HuH-7 (cell line): ENCODE measurements around the gene ACTR5.

Experiments
- DNase-seq: peaks from one replicate; pipeline ENCODE4 v3.0.0; 2011; ENCODE audit warnings: low spot score

ACTR5 gene

DNA sequence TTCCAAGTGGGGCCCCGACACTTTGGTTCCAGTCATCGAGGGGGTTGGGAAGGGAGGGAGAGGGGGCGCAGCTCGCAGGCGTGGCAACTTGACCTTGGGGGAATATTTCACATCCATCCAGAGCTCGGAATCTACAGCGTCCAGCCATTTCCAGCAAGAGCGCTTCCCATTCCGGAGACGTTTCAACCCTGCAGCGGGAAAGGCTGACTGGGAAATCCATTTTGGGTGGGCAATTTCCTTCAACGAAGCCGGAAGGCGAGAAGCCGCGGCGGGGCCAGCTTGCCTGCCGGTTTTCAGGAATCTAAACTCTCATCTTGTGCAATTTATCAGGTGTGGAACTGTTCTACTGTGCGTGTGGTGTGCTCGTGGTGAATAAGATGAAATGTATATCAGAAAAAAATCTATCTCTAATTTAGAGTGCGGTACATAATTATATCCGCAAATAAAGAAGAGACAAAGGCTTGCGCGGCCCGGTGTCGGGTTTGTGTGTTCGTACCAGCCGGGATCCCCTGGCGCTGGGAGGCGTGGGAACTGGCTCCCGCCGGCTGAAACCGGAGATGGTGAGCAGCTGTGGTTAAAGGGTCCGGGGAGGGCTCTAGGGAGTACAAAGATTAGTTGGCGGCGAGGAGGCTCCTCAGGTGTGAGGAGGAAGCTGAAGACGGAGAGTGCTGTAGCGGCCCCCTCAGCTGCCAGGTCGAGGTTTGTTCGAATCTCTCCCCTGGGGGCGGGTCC lies 19.2 kb upstream of the ACTR5 start:
- no peak for DNase-seq

DNA sequence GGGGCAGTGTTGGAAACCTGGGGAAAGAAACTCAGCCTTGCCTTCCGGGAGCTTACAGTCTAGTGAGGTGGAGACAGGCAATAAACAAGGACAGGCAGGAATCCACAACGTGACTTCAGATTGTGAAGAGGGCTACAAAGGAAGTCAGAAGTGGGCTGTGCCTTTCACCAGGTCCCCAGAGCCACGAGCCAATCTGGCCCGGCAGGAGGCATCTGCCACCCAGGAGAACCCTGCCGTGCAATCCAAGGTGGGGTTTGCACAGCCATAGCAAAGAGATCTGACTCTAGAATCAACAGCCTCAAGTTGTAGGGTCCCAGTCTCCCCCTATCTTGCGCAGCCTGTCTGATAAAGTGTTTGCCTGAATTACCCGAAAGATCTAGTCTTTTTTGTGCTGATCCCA lies 18.5 kb upstream of the ACTR5 start:
- DNase-seq: no peak

DNA sequence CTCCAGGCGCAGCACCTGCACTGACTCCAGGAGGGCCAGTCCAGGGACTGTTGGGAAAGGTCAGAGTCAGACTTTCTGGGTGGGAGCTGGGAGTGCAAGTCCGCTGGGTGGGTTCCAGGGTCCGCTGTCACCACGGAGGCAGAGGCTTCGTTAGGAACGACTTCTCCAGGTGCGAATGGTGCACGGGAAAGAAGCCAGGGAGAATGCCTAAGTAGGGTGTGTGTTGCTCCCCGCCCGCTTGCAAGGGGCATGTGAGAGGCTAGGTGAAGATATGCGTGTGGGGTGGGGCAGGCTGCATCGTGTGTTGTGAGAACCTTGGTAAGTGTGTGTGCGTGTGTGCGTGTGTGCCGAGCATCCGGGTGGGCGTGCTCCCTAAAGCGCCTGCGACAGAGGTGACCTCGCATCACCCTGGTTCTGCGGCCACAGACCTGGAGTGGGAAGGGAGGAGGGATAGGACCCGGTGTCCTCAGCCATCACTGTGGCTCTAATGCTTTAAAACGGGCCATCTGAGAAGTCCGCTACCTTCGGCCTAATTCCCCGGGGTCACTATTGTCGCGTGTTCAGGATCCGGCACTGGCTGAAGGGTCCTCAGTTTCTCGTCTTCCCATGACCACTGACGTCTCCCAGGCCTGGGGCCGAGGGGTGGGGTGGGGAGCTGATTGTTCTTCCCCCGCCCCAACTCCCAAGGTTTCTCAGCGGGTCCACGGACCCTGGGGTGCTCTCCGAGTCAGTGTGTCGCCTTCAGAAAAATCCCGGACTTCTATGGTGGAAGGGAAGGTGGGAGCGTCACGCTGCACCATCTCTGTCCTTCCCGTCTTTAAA lies 17.9 kb upstream of the ACTR5 start:
- no peak for DNase-seq

DNA sequence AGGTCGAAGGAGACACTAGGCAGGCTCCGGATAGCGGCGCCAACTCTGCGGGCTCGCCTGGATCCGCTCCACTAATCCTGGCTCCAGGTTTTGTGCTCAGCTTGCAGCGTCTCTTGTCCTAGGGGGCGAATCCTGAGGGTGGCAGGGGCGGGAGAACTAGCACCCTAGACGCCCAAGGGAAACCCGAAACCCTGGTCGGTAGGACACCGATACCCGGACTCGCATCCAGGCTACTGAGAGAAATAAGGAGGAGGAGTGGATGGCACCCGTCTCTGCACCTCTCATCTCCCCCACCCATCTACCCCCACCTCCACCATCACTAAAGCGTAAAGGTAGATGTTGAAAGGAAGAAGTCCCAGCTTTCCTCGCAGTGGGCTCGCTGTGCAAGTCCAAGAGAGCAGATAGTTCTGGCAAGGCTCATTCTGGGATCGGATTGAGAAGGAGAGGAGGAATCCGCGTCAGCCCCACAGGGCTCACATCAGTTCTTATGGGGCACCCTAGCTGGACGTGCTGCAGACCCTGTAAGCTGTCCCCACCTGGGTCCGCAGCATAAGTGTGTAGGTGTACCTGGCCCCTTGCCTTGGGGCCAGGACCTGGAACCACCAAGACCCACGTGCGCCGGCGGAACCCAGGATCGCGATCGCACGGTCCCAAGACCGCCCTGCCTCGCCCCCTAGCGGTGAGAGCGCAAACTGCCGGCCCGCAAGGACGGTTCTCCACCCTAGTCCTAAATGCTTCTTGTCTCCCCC lies 17.1 kb upstream of the ACTR5 start:
- peak; percentile 95 for DNase-seq

DNA sequence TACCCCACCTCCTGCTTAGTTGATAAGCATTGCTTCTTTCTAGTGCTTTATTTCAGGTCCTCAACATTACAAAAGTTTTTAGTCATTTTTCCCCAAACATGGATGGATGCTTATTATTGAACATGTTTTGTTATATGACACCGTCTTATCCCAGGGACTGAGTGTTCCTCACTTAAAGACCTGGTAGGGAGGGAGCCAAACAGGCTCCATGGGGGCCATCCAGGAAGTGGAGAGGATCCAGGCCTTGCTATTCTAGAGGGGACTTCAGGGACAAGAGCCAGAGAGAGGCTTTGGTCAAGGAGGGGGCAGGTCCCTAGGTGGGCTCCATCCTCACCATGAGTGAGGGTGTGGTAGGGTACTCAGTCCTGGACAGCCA lies 16.5 kb upstream of the ACTR5 start:
- no peak for DNase-seq

DNA sequence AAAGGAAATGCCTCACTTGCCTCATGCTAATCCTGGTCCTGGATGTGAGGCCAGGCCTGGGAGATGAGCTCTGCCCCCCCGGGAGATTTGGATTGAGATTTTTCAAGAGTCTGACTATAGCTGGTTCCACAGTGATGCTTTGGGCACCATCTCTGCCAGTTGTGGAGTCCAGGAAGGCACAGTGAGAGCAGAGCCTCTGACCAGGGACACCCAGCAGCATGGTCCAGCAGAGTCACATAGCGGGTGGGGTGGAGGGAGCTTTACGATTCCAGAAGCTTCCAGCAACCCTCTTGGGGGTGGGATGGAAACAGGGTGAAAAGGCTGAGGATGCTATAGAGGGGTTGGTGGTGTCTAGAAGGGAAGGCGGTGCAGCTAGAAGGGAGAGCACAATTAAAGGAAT lies 15.3 kb upstream of the ACTR5 start:
- DNase-seq: no peak

DNA sequence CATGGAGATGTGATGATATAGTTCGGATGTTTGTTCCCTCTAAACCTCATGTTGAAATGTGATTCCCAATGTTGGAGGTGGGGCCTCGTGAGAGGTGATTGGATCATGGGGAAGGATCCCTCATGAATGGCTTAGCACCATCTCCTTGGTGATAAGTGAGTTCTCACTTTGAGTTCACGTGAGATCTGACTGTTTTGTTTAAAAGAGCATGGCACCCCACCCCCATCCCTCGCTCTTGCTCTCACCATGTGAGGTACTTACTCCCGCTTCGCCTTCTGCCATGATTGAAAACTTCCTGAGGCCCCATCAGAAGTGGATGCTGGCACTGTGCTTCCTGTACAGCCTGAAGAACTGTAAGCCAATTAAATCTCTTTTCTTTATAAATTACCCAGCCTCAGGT lies 13.1 kb upstream of the ACTR5 start:
- DNase-seq: no peak

DNA sequence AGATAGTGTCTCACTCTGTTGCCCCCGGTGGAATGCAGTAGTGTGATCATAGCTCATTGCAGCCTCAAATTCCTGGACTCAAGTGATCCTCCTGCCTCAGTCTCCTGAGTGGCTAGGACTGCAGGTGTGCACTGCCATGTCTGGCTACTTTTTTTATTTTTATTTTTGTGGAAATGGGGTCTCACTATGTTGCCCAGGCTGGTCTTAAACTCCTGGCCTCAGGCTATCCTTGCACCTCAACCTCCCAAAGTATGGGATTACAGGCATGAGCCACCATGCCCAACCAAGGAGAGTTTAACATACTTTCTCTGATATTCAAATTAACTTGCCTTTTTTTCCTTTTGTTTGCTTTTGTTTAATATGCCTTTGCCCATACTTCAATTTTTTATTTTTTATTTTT lies 10.4 kb upstream of the ACTR5 start:
- no peak for DNase-seq

DNA sequence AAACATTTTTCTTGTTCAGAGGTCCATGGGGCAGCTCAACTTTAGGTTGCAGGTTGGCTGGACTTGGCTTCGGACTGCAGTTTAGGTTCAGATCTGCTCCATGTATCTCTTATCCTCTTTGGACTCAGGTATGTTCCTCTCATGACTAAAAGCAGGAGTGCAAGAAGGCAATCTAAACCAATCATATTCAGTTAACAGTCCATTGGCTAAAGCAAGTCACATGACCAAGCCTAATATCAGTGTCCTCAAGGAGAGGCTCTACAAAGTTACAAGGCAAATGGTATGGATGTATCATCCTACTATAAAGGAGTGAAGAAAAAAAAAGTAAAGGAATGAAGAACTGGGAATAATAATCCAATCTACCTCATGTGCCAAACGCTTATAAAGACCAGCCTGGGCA lies 2.5 kb upstream of the ACTR5 start:
- DNase-seq: no peak

DNA sequence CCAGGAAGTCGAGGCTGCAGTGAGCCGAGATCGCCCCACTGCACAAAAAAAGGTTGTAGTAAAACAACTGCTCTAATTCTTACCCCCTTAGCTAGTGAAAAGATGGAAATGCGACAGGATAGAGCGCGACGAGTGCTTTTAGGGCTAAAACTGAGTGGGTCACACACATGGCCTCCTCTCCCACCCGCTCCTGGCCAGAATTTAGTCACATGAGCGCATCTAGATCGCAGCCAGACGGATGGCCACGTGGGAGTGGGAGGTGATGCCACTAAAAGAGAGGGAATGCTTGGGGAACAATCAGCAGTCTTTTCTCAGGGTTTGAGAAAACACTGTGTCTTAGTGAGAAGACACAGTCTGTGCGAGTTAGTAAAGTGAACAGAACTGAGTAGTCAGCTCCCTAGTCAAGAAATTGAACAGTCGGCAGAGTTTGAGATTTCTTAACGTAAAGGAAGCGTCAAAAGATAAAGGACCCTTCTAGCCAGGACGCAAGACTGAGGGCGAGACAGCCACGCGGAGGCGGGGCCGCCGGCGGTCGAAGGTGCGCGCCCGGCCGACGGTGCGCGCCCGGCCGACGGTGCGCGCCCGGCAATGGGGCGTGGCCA lies 664 bp upstream of the ACTR5 start:
- no peak for DNase-seq

DNA sequence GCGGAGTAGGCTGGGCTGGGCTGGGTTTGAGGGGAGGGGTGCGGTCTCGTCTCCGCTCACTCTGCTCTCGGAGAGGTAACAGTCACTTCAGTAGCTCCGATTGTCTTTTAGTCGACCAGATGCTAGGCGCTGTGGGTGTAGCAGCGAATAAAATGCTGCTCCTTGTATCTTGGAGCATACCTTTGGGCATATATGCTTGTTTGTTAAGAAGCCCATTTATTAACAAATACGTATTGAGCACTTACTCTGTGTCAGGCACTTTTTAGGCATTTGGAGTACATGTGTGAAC lies 545 bp downstream of the ACTR5 start:
- DNase-seq: no peak

DNA sequence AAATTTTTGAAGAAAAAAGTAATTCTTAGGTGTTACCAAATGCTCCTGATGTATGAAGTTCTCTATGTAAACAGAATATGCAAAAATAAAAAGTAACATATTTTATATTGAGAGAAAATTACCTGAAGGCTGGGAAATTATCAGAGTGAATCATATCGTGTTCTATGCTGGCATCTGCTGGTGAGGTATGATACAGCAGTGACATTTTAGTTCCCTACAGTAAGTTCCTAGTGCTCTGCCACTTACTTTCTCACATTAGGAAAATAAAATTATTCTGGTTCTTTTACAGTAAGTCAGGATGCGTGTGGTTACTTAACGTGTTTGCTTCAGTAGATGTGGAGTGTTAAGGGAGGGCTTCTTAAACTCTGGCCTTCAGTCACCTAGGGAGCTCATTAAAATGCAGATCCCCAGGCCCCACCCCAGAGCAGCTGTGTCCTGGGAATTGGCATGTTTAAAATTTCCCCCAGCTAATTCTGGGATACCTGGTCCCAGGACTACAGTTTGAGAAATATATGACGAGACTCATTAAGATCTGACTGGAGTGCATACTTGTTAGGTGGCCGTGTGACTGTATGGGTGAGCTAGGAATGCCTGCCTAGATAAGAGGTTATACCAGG lies 3.2 kb downstream of the ACTR5 start:
- DNase-seq: peak; percentile 55

DNA sequence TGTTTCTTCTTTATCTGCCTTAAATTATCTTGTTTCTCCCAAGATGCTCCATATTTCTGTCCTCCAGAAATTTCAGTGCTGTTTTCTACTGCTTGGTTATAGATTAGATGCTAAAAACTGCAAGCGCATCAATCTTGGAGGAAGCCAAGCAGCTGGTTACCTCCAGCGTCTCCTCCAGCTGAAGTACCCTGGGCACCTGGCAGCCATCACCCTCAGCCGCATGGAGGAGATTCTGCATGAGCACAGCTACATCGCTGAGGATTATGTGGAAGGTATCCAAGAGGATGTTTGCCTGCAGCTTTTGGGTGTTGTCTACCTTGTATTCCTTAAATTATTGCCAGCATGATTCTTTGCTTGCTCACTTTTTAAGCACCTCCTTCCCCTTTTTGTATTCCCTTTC lies 3.8 kb downstream of the ACTR5 start:
- DNase-seq: no peak

DNA sequence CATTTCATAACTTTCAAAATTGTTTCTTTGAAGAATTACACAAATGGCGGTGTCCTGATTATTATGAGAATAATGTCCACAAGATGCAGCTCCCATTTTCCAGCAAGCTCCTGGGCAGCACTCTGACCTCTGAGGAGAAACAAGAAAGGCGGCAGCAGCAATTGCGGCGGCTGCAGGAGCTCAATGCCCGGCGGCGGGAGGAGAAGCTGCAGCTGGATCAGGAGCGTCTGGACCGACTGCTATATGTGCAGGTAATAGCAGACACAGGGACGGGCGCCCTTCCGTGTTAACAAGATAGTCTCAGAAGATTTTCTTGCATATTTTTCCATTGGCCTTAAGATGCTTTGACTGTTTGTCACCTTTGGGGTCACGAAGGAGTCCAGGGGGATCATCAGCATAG lies 6.7 kb downstream of the ACTR5 start:
- no peak for DNase-seq

DNA sequence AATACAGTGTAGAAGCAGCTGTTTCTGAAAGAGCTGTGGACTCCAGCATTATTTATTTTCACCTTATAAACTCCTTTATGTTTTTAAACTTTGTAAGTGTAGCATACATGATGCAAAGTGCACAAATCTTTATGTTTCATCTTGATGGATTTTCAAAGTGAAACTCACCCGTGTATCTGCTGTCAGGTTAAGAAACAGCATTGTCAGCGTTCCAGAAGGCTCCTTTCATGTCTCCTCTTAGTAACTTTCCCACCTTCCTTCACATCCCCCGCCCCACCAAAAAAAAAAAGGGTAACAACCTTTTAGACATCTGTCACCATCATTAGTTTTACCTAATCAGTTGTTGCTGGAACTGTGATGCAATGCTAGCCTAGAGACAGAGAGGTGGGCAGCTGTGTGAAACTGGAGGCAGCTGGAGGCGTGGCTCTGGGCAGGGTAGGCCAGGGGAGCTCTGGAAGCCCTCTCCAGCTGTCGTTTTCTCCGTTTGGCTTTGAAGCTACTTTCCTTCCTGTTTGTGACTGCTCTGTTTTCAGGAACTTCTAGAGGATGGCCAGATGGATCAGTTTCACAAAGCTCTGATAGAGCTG lies 7.2 kb downstream of the ACTR5 start:
- no peak for DNase-seq

DNA sequence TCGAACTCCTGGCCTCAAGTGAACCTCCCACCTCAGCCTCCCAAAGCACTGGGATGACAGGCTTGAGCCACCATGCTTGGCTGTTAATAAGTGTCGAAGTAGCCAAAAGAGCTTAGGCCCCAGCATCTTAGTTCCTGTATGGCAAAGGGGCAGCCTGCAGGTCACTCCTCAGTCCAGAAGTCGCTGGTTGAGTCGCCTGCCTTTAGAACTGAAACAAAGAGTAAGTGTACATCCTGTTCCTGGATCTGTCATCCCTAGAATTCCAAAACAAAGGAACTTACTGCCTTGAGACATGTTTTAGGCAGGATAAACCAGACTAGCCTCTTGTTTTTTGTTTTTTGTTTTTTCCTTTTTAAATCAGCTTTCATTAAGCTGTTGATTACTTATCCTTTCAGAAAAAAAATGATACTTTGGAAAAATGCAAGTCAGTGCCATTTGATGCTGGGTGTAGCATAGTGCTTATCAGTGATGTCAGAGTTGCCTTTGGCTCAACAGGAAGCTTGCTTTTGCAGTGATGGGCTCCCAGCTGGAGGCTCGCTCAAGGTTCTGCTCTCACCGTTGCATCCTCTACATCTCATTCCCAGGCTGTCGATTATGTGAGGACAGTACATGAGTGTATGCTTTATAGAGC lies 9.0 kb downstream of the ACTR5 start:
- DNase-seq: no peak

DNA sequence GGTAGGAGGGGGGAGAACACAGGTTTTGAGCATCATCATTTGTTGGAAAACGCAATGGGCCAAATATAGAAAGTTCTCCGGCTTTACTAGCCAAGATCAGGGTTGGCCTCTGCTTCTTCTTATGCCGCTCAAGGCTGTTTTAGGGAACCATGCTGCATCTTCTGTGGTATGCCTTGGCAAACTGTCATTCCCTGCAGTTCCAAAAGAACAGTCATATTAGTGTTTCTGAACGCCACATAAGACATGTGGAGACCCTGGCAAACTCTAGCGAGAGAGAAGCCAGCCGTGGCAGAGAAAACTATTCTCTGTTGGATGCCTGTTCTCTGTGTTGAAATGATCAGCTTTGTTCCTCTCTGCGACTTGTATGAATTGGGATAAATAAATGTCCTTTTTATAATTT lies 10.8 kb downstream of the ACTR5 start:
- DNase-seq: no peak

DNA sequence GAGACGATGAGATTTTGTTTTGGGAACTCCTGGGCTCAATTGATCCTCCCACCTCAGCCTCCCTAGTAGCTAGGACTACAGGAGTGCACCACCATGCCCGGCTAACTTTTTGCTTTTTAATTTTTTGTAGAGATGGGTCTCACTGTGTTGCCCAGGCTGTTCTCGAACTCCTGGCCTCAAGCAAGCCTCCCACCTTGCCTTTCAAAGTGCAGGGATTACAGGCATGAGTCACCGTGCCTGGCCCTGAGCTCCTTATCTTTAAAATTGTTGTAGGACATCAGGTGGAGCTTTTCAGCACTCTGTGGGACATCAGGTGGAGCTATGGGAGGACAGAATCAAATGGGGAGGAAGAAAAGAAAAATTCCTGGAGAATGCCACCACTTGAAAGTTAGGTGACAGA lies 12.7 kb downstream of the ACTR5 start:
- DNase-seq: no peak

DNA sequence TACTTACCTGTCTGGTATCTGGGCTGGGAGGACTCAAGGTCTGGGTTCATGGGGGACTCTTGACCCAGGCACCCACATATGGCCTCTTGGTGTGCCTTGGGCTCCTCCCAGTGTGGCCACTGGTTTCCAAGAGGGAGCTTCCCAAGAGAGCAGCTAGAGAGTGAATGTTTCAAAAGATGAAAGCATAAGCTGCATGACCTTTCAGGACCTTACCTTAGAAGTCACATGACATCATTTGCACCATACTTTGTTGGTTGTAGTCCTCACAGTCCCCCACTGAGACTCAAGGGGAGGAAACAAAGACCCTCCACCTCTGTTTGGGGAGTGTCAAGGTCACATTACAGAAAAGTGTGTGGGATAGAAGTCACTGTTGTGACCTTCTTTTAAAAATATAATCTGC lies 13.9 kb downstream of the ACTR5 start:
- DNase-seq: no peak

DNA sequence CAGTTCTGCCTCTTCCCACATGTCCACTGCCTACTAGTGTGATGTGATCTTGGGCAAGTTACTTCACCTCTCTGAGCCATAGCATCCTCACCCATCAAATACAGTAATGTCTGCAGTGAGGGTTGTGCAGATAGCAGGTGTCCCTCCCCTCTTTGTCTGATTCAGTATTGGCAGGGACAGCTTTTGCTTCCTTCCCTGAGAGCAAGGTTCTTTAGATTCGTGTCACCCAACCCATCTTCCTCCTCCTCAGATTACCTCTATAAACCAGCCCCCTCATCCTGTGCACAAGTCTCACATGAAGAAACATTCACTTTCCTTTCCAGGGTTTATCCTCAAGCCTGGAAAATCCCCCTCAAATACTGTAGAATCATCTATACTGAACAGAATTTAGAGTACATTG lies 15.4 kb downstream of the ACTR5 start:
- DNase-seq: no peak

DNA sequence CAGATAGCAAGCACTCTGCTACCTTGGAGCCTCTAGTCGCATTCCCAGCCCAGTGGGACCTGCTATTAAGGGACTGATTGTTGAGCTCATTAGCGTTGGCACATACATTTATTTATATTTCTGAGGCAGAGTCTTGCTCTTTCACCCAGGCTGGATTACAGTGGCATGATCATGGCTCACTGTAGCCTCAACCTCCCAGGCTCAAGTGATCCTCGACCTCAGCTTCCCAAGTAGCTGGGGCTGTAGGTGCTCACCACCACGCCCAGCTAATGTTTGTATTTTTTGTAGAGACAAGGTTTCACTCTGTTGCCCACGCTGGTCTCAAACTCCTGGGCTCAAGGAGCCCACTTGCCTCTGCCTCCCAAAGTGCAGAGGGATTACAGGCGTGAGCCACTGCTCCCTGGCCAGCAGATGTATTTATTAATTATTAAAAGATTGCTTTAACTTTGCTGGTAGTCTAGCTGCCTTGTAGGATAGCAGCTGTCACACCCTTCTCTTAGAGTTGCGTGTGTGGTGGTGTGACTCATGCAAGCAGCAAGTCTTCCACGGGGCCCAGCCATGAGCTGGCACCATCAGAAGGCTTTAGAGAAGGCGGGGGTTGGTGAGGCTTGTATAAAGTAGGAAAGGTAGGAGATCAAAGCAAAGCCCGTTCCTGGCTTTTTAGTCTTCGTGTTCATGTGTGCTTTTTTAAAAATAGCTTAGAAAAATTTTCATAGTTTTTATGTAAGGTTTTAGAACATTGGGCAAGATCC lies 16.5 kb downstream of the ACTR5 start:
- no peak for DNase-seq
